ENCODE results near the gene DCANP1.

The DCANP1 gene

DNA sequence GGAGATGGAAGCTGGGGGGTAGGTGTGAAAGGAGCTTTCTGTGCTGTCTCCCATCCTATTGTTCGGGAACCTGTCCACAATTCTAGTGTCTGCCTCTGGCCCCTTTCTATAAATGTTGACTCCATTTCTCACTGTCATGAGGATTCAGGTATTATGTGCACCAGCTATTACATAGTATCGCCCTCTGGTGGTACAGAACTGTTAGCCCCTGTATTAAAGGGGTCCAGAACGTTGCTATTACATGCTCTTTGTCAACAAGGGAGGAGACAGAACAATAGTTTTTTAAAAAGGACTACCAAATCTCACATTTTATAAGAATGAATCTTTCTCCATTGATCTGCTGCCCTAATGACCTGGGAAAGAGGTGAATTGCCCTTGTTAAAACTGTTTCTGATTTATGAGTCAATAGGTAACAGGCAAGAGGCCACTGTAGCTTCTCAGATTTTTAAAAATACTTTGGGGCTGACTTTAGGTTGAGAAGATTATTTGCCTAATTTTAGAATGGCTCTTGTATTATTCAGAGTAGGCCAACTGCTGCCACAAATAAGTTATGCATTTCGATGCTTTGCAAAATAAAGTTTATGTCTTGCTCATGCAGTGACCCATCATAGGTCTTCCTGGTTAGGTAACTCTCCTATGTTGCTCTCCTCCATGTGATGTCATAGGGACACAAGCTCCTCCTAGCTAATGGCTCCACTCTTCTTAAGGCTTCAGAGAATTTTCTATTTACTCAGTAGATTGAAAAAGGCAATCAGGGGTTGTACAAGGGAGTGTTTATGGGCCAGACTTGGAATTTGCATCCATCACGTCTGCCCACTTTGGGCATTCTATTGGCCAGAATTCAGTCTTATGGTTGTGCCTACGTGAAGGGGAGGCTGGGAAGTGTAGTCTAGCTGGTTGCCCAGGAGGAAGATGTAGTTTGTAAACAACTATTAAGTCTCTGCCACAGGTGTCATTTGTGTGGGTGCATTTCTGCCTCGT is 20.8 kb downstream of the DCANP1 start:
- DNase-seq (ENCODE audit: extremely low read depth in 1 of 2, low read depth in 1 of 2), result no peak

DNA sequence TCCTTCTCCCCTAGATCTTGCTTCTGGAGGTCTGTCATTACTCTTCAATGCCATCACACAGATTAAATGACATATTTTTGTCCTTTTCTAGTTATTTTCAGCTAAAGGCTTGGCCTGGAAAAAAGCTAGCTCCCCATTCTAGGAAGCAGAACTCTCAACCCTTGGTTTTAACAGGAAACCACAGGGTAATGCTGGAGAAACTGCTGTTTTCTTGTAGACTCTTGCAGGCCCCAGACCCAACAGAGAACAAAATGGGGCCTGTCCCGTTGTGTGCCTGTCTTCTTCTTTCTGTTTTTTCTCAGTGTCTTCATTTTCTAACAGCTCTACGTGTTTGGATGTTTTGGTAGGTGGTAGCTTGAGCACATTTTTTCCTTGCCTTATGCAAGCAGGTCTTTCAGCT is 21.5 kb downstream of the DCANP1 start:
- no peak for DNase-seq (ENCODE audit: extremely low read depth in 1 of 2, low read depth in 1 of 2)

DNA sequence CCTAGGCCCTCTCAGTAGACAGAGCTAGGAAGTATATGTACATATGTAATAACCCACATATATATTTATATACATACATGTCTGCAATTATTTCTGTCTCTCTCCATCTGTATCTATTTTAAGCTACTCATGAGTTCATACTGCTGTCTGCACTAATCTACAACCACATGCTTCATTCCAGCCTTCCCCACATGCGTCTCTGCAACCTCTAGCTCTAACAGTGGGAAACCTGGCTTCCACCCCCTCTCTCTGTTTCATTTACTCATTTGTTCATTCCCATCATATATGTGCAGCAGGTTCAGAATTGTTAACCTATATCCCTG is 23.3 kb downstream of the DCANP1 start:
- DNase-seq (ENCODE audit: extremely low read depth in 1 of 2, low read depth in 1 of 2), result no peak

DNA sequence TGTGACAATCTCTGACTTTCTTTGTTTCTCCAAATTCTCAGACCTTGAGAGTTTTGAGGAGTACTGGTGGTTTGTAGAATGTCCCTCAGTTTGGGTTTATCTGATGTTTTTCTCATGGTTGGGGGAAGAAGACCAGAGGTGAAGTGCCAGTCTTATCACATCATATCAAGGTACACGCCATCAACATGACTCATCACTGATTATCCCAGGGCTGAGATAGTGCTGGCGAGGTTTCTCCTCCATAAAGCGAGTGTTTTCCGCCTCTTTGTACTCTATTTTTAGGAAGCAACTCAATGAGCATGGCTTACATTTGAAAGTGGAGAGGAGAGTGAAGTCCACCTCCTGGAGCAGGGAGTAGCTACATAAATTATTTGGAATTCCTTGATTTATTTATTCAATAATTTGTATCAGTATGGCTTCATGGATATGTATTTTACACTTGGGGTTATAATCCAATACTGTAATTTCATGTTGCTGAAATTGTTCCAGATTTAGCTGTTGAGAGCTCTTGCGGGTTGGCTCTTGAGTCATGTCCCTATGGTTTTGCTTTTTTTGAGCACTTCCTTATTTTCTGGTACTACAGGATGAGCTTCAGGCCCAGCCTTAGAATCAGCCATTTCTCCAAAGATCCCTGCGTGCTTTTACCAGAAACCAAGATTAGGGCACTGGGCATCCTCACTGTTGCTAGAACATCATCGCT is 23.9 kb downstream of the DCANP1 start:
- DNase-seq (ENCODE audit: extremely low read depth in 1 of 2, low read depth in 1 of 2), result no peak

DNA sequence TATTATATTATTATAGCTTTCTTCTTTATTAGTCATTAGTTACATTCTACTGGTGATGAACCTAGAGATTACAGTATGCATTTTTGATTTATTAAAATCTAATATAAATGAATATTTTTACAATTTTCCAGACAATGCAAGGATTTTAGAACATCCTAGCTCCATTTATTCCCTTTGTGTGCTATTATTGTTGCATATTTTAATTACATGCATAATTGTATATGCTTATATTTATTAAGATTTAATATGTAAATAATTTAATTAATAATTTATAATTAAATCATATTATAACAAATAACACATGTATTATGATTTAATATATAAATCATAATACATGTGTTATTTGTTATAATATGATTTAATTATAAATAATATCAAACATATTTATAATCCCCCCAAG is 24.7 kb downstream of the DCANP1 start:
- DNase-seq (ENCODE audit: extremely low read depth in 1 of 2, low read depth in 1 of 2), result no peak

DNA sequence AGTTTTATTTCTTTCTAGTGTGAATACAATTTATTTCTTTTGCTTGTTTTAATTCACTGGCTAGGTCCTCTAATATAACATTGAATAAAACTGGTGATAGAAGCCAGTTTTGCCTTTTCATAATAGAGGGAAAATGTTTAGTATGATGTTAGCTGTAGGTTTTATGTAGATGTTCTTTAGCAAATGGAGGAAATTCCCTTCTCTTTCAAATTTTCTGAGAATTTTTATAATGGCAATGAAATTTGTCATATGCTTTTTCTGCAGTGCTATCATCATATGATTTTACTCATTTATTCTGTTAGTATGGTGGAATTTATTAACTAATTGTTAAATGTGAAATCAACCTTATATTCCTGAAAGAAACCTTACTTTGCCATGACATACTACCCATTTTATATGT is 30.1 kb downstream of the DCANP1 start:
- no peak for DNase-seq (ENCODE audit: extremely low read depth in 1 of 2, low read depth in 1 of 2)

DNA sequence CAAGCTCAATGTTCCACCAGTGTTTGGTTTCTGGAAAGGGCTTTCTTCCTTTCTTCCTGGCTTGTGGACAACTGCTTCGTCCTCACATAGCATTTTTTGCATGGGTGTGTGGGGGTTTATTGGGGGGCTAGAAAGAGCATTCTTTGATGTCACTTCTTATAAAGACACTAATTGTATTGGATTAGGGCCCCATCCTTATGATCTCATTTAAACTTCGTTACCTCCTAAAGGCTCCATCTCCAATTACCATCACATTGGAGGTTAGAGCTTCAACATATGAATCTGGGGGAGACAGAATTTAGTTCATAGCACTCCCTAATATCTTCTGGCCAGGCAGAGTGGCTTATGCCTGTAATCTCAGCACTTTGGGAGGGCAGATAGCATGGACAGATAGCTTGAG is 42.1 kb downstream of the DCANP1 start:
- no peak for DNase-seq (ENCODE audit: extremely low read depth in 1 of 2, low read depth in 1 of 2)

DNA sequence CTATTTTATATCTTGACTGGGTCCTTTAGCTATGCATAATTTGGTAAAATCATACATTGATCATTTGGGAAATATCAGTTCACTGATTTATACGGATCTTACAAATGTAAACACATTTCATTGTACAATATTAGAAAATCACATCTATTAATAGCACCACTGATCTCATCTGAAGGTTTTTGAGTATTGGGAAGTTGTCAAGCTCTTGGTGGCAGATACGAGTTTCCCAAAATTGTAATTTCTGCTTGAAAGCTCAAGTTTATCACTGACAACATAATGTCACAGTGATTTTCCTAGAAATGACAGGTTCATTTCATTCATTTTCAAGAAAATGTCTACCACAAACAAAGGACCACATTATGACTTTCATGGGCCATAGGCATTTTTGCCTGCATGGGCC is 45.1 kb downstream of the DCANP1 start:
- no peak for DNase-seq (ENCODE audit: extremely low read depth in 1 of 2, low read depth in 1 of 2)

DNA sequence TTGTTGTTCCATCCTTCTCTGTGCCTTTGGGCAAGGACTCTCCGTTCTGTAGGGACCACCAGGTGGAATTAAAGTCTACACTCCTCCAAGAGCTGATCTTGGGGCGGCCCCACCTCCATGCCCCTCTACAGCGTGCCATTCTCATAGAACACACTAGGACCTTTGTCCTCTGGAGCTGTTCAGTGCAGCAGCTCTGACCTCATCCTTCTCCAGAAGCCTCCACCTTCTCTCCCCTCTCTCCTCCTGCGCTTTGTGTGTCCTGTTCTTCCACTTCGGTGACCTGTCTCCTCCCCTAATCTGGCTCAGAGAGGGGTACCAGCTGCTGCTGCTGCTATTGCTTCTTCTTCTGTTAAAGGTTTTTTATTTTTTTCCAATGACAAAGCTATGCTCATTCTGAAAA is 46.3 kb downstream of the DCANP1 start:
- DNase-seq (ENCODE audit: extremely low read depth in 1 of 2, low read depth in 1 of 2), result no peak

DNA sequence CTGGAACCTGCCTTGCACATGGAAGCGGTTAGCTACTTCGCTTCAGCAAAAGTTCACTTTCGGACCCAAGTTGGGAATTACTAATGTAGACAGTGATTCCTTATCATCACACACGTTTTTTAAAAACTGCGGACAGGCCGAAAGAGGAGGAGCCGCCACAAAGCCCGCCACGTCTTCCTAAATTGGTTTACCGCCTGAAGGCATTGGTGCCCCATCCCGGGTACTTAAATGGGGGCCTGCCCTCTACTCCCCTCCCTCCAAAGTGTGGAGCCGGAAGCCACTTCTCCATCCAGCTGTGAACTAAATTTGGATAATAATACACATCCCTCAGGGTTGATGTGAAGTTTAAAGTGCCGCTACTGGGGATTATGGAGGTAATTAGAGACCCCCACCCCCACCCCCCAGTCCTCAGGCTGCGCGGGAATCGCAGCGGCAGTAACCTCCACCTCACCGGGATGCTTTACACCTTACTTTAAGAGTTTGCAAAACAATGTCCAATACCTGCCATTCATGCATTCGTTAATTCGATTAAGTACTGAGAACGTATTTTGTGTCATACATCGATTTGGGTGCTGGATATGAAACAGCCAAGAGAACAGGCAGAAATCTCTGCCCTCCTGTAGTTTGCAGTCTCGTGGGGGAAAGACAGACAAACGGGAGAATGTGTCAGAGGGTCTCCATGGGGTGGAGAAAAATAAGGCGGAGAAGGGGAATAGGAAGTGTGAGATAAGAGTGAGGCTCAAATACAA is 47.2 kb downstream of the DCANP1 start:
- no peak for DNase-seq (ENCODE audit: extremely low read depth in 1 of 2, low read depth in 1 of 2)

DNA sequence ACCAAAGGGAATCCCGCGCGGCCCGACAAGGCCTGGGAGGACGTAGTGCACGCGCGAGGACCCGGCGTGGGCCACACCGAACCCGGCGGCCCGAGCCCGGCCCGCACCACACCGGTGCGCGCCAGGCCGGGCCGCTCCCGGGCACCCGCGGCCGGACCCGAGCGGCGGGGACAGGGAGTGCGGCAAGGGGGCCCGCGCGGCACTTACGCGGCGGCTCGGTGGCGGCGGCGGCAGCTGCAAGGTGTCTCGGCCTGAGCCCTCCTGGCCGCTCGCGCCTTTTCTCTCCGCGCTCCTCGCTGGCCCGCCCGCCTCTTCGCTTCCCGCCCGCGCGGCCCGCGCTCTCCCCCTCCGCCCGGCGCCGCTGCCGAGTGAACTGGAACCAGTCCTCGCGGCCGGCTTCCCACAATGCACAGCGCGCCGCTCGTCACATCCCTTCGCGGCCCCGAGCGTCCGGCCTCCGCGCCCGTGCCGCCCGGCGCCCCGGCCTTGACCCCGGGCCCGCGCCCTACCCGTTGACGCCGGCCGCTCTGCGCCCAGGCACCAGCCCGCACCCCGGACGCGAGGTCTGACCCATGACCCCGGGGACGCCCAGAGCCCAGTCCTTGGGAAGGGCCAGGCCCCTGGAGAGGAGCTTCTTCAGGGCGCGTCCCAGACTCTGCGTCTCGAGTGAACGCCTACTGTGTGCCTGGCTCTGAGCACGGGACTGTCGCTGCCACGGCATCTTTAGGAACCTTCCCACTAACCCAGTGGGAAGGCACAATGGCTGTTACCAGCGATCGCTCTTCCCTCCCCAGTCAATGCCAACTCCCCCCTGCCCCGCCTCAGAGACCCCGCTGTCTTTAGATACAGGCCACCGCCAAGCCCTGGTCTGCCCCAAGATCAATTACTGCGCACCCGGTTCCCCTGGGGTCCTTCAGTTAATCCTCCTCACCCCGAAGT is 48.0 kb downstream of the DCANP1 start, which contains the start of gene MACROH2A1:
Gene MACROH2A1 (minus strand): TSS at position 377 of the 939 bp plus-strand sequence. CDS start 10,138 bp downstream, outside the sequence.
- DNase-seq (ENCODE audit: extremely low read depth in 1 of 2, low read depth in 1 of 2), result peak; percentile 38 to 75

DNA sequence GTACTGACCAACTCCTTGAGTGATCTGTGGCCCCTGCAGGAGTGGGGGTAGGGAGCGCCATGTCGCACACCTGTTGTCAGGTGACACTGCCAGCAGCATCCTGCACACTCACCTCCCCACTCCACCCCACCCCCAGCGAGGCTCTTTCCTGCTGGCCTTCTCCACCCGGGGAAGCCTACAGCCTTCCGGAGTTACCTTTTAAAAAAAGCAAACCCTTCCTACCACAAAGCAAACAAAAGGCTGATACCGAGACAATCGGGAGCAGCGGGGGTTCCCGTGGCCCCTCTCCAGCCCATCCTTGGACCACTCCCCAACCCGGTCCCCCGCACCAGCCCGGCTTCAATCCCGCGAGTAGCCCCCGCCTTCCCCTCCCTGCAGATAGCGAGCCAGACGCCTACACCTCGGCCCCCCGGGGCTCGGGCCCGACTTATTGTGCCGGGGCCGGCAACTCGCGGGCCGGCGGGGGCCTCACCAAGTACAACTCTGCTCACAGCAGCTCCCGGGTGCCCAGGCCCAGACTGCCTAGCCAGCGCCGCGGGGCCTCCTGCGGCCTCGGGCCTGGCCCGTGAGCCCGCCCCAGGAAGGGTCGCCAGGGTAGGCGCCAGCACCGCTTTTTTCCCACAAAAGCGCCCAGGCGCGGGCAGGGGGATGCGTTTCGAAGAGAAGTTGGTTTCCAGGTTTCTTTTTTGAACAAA is 48.8 kb downstream of the DCANP1 start:
- no peak for DNase-seq (ENCODE audit: extremely low read depth in 1 of 2, low read depth in 1 of 2)

DNA sequence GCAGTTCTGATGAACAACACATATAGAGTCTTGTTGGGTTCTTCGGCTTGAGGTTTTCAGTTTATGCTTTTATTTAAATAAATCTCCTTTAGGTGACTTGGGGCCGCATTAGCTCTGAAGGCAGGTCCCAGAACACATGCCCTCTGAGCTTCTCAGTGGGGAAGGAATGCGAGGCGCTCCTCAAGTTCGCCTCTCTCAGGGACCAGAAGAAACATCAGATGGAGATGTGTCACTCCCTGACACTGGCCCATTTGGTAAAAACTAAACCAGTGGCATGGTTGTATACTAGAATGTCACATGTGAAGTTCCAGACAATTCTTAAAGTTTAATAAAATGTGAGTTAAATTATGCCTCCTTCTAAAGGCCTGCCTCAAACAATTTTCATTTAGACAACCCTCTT is 50.1 kb downstream of the DCANP1 start:
- DNase-seq (ENCODE audit: extremely low read depth in 1 of 2, low read depth in 1 of 2), result no peak

DNA sequence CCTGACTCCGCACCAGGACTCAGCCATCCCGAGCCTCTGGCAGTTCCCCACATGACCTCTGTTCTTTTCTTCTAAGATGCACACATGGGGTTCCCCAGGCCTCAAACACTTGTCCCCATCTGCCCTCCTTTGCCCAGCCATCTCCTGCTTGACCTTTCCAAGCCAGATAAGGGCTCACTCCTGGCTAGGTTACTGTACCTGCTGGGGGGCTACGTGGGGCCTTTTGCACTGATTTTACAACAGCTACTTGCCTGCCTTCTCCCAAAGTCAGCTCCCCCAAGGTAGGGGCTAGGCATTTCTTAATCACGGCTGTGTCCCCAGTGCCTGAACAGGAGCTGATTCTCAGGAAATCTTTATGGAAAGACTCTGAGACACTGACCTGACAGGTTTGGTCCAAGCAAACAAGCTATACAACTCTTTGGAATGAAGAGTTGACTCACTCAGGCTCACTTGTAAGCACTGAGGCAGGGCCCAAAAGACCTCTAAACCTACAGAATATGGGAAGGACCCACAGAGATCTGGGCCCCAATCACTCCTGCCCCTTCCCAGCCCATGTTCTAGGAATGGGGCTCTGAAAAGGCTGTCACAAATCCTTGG is 50.6 kb downstream of the DCANP1 start:
- DNase-seq (ENCODE audit: extremely low read depth in 1 of 2, low read depth in 1 of 2), result no peak

DNA sequence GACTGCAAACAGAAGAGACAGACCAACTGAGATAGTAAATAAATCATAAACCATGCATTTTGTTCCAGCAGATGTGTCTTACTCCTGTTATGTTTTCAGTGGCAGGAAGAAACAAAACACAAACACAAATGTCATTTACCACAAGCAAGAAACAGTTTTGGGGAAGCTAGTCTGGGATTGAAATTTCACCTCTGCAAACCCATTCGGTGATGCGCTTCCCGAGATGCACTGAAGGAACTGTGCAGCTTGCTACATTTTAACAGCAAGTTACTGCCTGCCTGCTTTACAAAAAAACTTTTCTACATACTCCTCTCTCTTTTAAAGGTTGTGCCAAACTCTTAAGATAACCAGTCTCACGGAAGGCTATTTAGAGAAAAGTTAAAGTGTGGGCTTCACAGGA is 51.3 kb downstream of the DCANP1 start:
- DNase-seq (ENCODE audit: extremely low read depth in 1 of 2, low read depth in 1 of 2), result no peak

DNA sequence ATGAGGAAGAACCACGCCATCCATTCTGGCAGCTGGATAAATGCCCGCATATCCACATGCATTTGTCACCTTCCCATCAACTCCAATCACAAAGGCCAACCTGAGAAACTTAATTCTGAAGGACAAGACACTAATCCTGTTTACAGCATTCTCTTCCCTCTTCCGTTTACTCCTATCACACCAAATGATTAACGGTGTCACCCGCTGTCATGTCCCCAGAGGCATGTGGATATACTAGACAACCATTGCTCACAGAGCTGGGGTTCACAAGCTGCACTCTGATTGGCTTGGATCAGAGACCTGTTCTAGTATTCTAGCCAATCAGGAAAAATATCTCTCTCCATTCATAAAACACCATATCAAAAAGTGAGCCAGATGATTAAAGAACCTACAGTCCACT is 51.7 kb downstream of the DCANP1 start:
- no peak for DNase-seq (ENCODE audit: extremely low read depth in 1 of 2, low read depth in 1 of 2)

Data from activated CD8-positive, alpha-beta memory T cell treated with anti-CD3 and anti-CD28 coated beads for 1 hour (primary cell).